Astrocyte (in vitro differentiated cells and primary cell): ENCODE measurements around the gene DNAAF1. TPM values are rescaled to one million over a fixed set of nuclear protein-coding genes. Genes with fewer than 3 reads are reported as not detected.

Experiments
- DNase-seq: peaks from one replicate; pipeline ENCODE4 v3.0.0-alpha.2; 2010; ENCODE audit warnings: low read depth
- FAIRE-seq: peaks from 2 replicates; lab custom pipeline; 2011; peaks lifted over from hg19 to GRCh38; lab: Jason Lieb, UNC
- H2AFZ ChIP-seq: 2 replicates; pipeline ENCODE4 v1.6.0; 2012; ENCODE audit warnings: low read depth, low read length, inconsistent platforms
- H3K27ac ChIP-seq: 2 replicates; pipeline ENCODE4 v1.5.1; 2011; ENCODE audit warnings: low read depth, low read length, inconsistent platforms
- H3K27me3 ChIP-seq: 2 replicates; pipeline ENCODE4 v1.6.0; 2011; ENCODE audit warnings: low read length, inconsistent platforms; ENCODE audit not compliant: insufficient read depth
- H3K36me3 ChIP-seq: 2 replicates; pipeline ENCODE4 v1.5.1; 2011; ENCODE audit warnings: low read length, inconsistent platforms; ENCODE audit not compliant: insufficient read depth
- H3K4me1 ChIP-seq: 2 replicates; pipeline ENCODE4 v1.5.1; 2011; ENCODE audit warnings: low read length, inconsistent platforms; ENCODE audit not compliant: insufficient read depth
- H3K4me2 ChIP-seq: 2 replicates; pipeline ENCODE4 v1.6.0; 2012; ENCODE audit warnings: low read length, inconsistent platforms
- H3K4me3 ChIP-seq: 2 replicates; pipeline ENCODE4 v1.5.1; 2011; ENCODE audit warnings: low read depth, mild to moderate bottlenecking, low read length, inconsistent platforms; ENCODE audit not compliant: insufficient read depth
- H3K79me2 ChIP-seq: 2 replicates; pipeline ENCODE4 v1.6.0; 2012; ENCODE audit warnings: mild to moderate bottlenecking, low read length, inconsistent platforms; ENCODE audit not compliant: insufficient read depth
- H3K9ac ChIP-seq: 2 replicates; pipeline ENCODE4 v1.6.0; 2012; ENCODE audit warnings: mild to moderate bottlenecking, low read length, inconsistent platforms
- H3K9me3 ChIP-seq: 2 replicates; pipeline ENCODE4 v1.5.1; 2012; ENCODE audit warnings: low read depth, mild to moderate bottlenecking, low read length, inconsistent platforms; ENCODE audit not compliant: insufficient read depth
- H4K20me1 ChIP-seq: 2 replicates; pipeline ENCODE4 v1.6.0; 2012; ENCODE audit warnings: low read length, inconsistent platforms; ENCODE audit not compliant: insufficient read depth
- H3K27ac Mint-ChIP-seq: one replicate; pipeline ENCODE4 v1.8.0; 2021; ENCODE audit warnings: mild to moderate bottlenecking, mixed read lengths; ENCODE audit not compliant: unreplicated experiment
- H3K27me3 Mint-ChIP-seq: one replicate; pipeline ENCODE4 v1.8.0; 2021; ENCODE audit warnings: low read depth, mixed read lengths; ENCODE audit not compliant: unreplicated experiment
- H3K36me3 Mint-ChIP-seq: one replicate; pipeline ENCODE4 v1.8.0; 2021; ENCODE audit warnings: low read depth, mixed read lengths; ENCODE audit not compliant: unreplicated experiment
- H3K4me1 Mint-ChIP-seq: one replicate; pipeline ENCODE4 v1.8.0; 2021; ENCODE audit warnings: low read depth, mixed read lengths; ENCODE audit not compliant: unreplicated experiment
- H3K4me3 Mint-ChIP-seq: one replicate; pipeline ENCODE4 v1.8.0; 2021; ENCODE audit warnings: mild to moderate bottlenecking, moderate library complexity, mixed read lengths; ENCODE audit not compliant: unreplicated experiment
- H3K9me3 Mint-ChIP-seq: one replicate; pipeline ENCODE4 v1.8.0; 2021; ENCODE audit warnings: mild to moderate bottlenecking, mixed read lengths; ENCODE audit not compliant: unreplicated experiment
- EZH2 ChIP-seq: IDR thresholded peaks from 2 replicates; pipeline ENCODE4 v1.6.1; 2012; ENCODE audit warnings: mild to moderate bottlenecking, low read length, inconsistent platforms; ENCODE audit not compliant: insufficient read depth
- total RNA-seq: library from RNA; stranded (reverse); gene quantifications from 2 replicates; pipeline ENCODE4 v1.2.1, GENCODE V29; 2021
- TF ChIP-seq, protein P1 (sequence below): IDR thresholded peaks from 2 replicates; pipeline ENCODE4 v1.5.1; 2011; ENCODE audit warnings: low read depth, mild to moderate bottlenecking, inconsistent platforms, low read length, moderate library complexity; ENCODE audit not compliant: insufficient read depth

Gene DNAAF1
- total RNA-seq, 1 donor from 2014 or later, result 0.30 TPM

DNA sequence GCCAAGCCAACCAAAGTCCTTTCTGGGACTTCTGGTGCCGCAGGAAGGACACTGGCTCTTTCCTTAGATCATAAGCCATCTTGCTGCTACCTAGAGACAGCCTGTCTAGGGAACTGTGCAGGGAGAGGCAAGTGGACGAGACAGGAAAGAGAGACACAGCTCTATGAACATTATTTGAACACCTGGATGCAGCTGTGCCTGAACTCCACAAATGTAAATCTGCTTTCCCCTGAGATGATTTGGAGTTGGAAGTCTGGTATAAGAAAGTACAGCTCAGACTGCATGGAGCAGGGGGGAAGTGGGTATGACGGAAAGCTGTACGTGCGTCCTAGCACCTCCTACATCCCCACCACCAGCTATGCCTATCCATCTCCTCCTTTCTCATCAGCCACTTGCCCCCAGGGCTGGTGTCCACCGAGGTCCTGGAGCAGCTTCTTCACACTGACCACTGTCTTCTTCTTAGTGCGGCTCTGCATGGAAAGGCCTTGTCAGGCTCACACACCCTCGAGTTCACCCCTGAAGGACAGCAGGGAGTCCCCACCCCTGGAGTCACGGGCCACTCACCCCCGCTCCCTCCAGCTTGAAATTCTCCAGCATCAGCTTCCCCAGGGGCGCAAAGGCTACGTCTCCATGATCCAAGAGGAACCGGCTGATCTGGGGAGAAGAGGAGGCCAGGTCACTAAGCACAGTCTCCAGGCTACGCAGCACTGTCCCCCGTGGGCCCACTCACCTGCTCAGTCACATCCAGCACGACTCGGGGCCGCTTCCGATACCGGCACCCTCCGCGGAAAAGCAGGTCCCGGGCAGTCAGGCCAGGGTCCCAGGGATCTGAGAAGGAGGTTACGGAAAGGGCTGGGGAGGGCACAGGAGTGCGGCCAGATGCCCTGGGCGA, 37.8 kb downstream of the DNAAF1 start:
- Histone ChIP-seq H3K9ac (no peak overlapping the region), H3K4me1 (peaks cover 5% of the 10 kb centered on the region), H3K79me2 (peaks cover 43% of the 10 kb centered on the region), H3K4me3 (no peak overlapping the region), H3K27me3 (no peaks in the 10 kb centered on the region), H4K20me1 (peaks cover 38% of the 10 kb centered on the region), H2AFZ (no peak overlapping the region), H3K27ac (no peak overlapping the region), H3K4me2 (no peak overlapping the region), H3K36me3 (peaks cover 3% of the 10 kb centered on the region), H3K9me3 (no peaks in the 10 kb centered on the region)
- H3K27me3 Mint-ChIP-seq, result no peaks in the 10 kb centered on the region
- peaks cover 11% of the 10 kb centered on the region for H3K4me1 Mint-ChIP-seq
- H3K4me3 Mint-ChIP-seq, result no peak overlapping the region
- H3K36me3 Mint-ChIP-seq, result peaks cover 9% of the 10 kb centered on the region
- DNase-seq (no peak), FAIRE-seq (no peak)
- H3K27ac Mint-ChIP-seq, result peak overlapping the region; percentile 34
- TF ChIP-seq, protein P1, sequence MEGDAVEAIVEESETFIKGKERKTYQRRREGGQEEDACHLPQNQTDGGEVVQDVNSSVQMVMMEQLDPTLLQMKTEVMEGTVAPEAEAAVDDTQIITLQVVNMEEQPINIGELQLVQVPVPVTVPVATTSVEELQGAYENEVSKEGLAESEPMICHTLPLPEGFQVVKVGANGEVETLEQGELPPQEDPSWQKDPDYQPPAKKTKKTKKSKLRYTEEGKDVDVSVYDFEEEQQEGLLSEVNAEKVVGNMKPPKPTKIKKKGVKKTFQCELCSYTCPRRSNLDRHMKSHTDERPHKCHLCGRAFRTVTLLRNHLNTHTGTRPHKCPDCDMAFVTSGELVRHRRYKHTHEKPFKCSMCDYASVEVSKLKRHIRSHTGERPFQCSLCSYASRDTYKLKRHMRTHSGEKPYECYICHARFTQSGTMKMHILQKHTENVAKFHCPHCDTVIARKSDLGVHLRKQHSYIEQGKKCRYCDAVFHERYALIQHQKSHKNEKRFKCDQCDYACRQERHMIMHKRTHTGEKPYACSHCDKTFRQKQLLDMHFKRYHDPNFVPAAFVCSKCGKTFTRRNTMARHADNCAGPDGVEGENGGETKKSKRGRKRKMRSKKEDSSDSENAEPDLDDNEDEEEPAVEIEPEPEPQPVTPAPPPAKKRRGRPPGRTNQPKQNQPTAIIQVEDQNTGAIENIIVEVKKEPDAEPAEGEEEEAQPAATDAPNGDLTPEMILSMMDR, result no peak
- no peak for TF ChIP-seq EZH2
- H3K9me3 Mint-ChIP-seq, result no peaks in the 10 kb centered on the region

DNA sequence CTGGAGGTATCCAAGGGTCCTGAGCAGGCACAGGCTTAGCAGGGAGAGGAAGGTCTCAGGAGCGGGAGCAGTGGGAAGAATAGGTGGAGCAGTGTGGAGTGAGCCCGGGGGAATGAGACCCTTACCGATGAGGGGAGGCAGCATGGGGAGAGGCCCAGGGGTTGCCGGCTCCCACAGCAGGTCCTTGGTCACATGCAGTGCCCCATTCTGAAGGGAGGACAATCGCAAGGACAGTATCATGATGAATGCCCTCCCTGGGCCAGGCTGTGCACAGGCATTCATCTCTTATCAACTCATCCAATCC, 38.4 kb downstream of the DNAAF1 start:
- Histone ChIP-seq H3K27ac (no peak overlapping the region), H2AFZ (no peak overlapping the region), H3K9me3 (no peaks in the 10 kb centered on the region), H3K4me2 (no peak overlapping the region), H3K36me3 (peaks cover 3% of the 10 kb centered on the region), H3K79me2 (peaks cover 43% of the 10 kb centered on the region), H3K9ac (no peak overlapping the region), H3K4me3 (no peak overlapping the region), H3K27me3 (no peaks in the 10 kb centered on the region), H3K4me1 (peaks cover 5% of the 10 kb centered on the region), H4K20me1 (peaks cover 32% of the 10 kb centered on the region)
- Mint-ChIP-seq H3K36me3 (peaks cover 9% of the 10 kb centered on the region), H3K27me3 (no peaks in the 10 kb centered on the region), H3K4me3 (no peak overlapping the region), H3K9me3 (no peaks in the 10 kb centered on the region), H3K4me1 (peaks cover 5% of the 10 kb centered on the region), H3K27ac (peak overlapping the region; percentile 34)
- TF ChIP-seq EZH2, result no peak
- TF ChIP-seq, protein P1, result no peak
- DNase-seq (no peak), FAIRE-seq (no peak)
